GM21723 (cell line): ENCODE data around the gene ATF3.

Experiments used
- ATAC-seq: cut with Tn5 transposase; IDR thresholded peaks from one replicate; pipeline ENCODE4 v1.9.1; 2021; ENCODE audit warnings: mild to moderate bottlenecking, moderate library complexity; ENCODE audit not compliant: unreplicated experiment

ATF3 gene

GRCh38 chr1:212607913-212608391 is 609 bp upstream of the ATF3 start:
- peak; percentile 6 for ATAC-seq

DNA sequence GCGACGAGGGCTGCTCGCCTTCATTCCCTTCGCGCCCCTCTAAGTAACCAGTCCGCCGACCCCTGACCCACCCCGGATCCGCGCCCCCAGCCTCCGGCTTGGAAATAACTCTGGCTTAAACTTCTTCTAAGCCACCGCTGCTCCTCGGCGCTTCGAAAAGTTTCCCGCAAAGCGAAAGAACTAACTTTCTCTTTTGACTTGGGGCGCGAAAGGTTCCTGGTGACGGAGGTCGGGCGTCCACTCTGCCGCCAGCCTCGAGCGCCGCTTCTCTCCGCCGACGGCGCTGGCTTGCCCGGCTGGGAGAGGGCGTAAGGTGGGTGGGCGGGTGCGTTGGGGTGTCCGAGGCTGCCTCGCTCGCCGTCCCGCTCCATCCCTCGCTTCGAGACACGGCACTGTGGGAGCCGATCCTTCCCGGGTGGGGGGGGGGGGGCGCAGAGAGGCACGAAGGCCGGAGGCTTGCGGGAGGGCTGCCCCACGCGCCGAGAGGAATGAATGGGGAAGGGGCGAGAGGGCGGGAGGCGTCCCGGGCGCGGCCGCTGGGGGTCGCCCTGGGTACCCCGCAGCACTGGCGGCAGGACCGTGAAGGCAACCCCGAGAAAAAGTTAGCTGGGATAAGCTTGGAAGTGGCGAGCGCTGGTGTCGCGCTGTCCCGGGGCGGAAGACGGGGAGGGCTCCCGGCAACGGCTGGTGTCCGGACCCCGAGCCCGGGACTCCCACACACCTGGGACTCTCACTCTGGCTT is 569 bp downstream of the ATF3 start:
- peak; percentile 24 for ATAC-seq

- ATAC-seq = no peak
Measured at GRCh38 chr1:212609701-212610574, 1.4 kb downstream of the ATF3 start.

DNA sequence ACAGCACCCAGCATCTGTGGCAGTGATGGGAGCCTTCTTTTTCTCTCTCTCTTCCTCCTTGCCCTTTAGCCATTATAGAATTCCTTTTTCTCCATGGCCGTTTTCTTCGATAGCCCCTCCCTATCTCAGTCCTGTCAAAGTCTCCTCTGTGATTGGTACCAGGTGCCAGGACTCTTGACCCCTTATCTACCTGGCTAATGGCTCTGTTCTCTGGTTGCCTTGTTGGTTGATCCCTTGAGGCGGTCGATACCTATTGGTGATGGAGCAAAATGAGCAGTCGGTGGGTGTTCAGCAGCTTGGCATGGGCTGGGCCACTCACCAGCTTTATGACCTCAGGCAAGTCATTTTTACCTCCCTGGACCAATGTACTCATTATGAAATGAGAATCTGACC is 2.0 kb downstream of the ATF3 start:
- ATAC-seq = no peak

- ATAC-seq = no peak
Measured at GRCh38 chr1:212611000-212611948, 2.7 kb downstream of the ATF3 start.

DNA sequence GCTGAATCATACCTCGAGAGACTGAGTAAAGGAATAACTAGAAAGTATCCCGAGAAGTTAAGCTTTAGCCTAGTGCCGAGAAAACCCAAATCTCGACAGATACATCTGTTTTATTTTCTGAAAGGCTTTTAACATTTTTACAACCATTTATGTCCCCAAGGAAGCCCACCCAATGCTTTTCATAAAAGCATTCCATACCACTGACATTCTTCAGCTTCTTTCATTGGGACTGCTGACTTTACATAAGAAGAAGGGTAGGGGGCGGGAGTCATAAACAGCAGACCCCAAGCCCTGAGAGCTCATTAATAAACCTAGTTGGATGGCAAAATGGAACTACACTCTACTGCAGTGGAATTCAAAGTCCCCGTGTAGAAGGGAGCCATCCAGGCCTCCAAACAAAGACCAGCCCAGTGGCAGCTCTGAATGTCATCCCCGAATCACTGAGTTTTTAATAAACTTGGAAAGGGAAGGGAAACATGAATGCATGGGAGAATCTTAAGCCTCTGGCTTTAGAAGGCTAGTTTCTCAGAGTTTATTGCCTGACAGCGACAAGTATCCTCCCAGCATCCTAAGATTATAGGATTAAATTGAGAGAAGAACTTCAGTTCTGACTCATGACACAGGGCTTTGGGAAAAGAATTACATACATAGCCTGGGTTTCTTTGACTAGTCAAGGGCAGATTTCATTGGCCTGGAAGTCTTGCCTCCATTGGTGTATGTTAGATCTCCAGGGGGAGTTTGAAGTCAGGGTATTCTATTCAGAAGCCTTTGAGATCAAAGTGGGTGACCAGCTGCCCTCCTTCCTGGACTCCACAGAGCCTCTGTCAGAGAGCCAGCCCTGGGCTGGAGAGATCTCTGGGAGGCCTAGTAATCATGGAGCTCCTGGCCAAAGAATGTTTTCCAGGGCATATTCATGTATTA is 3.7 kb downstream of the ATF3 start:
- ATAC-seq = no peak

DNA sequence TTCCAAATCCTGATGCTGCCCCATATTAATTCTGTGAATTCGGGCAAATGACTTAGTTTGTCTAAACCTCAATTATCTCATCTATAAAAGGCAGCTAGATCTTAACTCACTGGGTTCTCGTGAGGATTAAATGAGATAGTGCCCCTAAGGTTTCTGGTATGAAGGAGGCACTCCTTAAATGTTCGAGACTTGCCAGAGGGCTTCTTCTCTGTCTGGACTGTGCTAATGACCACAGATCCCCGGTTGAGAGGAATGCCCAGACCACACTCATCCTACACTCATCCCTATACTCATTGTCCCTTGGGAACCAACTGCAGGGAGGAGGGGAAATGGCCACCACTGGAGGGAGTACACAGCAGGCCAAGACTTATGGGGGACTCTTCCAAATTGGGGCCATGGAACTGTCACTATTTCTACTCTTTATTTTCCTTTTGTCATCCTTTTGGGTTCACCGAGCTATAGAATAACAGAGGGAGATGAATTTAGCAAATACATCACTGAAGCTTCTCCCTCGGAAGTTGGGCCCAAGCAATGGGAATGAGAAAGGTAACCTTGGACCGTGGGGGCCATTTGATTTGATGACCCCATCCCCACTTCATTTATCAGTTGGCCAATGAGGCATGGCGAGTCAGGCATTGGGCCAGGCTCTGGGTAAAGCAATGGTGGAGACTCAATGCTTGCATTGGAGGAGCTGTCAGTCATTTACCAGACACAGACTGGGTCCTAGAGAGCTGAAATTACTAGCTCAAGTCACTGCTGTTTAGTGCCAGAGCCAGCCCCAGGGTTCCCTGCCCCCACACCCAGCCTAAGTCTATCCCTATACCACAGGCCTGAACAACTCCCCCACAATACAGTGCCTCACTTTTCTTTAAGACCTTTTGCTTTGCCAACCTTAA is 5.1 kb downstream of the ATF3 start:
- ATAC-seq = no peak

DNA sequence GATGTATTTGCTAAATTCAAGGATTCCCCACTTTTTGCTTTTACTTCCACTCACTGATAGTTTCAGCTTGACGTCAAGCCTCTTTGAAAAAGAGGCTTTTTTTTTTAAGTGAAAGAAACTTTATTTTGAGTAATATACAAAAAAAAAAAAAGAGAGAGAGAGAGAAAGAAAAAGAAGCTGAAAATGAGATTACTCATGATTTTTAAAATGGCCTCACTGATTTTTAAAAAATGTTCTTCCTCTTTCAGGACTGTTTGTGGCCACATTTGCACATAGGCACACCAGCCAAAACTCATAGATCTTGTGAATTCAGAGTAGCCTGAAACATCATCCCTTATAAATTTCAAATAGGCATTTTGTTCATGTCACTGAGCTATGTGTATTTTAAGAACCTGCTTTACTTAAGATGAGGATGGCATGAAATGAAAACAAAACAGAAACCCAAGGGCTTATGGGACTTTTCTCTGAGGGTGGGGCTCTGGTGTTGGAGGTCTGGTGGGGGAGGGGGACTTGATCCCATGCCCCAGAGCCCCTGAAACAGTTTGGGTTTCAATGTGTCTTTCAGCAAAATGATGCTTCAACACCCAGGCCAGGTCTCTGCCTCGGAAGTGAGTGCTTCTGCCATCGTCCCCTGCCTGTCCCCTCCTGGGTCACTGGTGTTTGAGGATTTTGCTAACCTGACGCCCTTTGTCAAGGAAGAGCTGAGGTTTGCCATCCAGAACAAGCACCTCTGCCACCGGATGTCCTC is 6.1 kb downstream of the ATF3 start:
- ATAC-seq = no peak

- ATAC-seq = no peak
Measured at GRCh38 chr1:212615201-212615470, 6.6 kb downstream of the ATF3 start.

GRCh38 chr1:212618466-212619210 is 10.1 kb downstream of the ATF3 start:
- ATAC-seq = no peak

DNA sequence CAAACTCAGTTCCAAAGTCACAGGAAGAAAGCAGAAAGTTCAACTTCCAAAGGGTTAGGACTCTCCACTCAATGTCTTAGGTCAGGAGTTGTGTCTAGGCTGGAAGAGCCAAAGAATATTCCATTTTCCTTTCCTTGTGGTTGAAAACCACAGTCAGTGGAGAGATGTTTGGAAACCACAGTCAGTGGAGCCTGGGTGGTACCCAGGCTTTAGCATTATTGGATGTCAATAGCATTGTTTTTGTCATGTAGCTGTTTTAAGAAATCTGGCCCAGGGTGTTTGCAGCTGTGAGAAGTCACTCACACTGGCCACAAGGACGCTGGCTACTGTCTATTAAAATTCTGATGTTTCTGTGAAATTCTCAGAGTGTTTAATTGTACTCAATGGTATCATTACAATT is 11.7 kb downstream of the ATF3 start:
- ATAC-seq = no peak

GRCh38 chr1:212621043-212621948 is 12.7 kb downstream of the ATF3 start:
- ATAC-seq = no peak

DNA sequence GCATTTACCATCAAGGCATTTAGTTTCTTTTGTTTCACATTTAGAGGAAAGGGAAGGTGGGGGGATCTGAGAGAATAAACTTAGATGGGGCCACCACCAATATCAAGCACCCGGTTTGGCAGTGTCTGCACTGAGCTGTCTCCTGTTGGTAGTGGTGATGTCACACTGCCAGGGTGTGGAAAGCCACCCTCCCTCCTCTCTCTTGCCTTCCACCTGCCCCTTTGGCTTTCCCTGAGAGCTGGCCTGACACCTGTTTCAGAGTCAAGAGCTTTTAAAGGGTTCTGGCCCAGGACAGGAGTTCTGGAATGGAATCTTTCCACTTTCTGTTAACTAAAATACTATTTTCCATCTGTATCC is 13.4 kb downstream of the ATF3 start:
- ATAC-seq = no peak

- ATAC-seq = no peak
Measured at GRCh38 chr1:212622467-212622866, 13.9 kb downstream of the ATF3 start.

- no peak for ATAC-seq
Measured at GRCh38 chr1:212622906-212623305, 14.3 kb downstream of the ATF3 start.

GRCh38 chr1:212623603-212624002 is 15.0 kb downstream of the ATF3 start:
- ATAC-seq = no peak

GRCh38 chr1:212624976-212625501 is 16.5 kb downstream of the ATF3 start:
- ATAC-seq = no peak
